WTC11 (cell line): ENCODE data around the gene SNX9.

Experiments
- NFYB ChIP-seq: sonication (generic); formaldehyde crosslinking; conservative IDR thresholded peaks from 2 replicates; pipeline ENCODE4 v1.8.0; 2022; ENCODE audit warnings: low read depth, missing genetic modification reagents
- SMAD4 ChIP-seq: sonication (generic); formaldehyde crosslinking; IDR thresholded peaks from 2 replicates; pipeline ENCODE4 v1.8.0; 2022; ENCODE audit warnings: mild to moderate bottlenecking, missing genetic modification reagents
- TEAD4 ChIP-seq: sonication (generic); formaldehyde crosslinking; IDR thresholded peaks from 2 replicates; pipeline ENCODE4 v1.8.0; 2022; ENCODE audit warnings: mild to moderate bottlenecking, missing genetic modification reagents
- TF ChIP-seq, protein P1 (sequence below): fragments of 200-600 bp; IDR thresholded peaks from 2 replicates; pipeline ENCODE4 v1.8.0; 2022; ENCODE audit warnings: antibody characterized with exemption
- TF ChIP-seq, protein P2 (sequence below): sonication (generic); formaldehyde crosslinking; IDR thresholded peaks from 2 replicates; pipeline ENCODE4 v1.8.1; 2023; ENCODE audit warnings: mild to moderate bottlenecking, moderate library complexity, missing genetic modification reagents

DNA sequence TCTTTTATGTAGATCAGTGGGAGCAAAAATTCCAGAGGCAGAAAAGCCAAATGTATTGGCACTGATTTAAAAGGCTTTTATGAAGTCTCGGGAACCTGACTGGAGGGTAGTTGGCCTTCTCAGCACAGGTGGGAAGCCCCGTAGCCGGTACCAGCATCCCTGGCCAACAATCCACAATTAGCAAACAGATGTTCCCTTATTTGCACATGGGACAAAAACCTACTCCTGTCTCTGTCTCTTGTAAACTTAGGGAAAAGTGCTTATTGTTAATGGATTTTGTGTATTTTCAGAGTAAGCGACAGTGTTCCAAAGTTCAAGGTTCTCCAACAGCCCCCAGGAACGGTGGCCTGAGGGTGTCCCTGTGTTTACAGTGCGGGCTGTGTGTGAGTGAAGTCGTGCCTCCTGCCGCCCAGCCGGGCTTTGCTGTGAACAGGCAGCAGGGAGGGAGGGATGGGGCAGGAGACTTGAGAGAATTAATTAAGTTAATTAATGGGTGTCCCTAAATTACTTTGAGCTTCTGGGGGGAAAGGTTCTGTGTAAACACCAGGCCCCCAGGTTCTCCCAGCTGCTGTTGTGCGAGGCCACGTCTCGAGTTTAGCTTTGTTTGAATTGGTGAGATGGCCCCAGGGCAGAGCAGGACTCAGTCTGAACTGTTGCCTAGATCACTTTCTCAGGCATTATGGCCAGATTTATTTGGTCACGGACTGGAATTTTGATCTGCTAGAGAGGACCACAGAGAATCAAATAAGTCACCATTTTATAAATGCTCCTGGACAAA is 162.5 kb downstream of the SNX9 start:
- TF ChIP-seq, protein P1, sequence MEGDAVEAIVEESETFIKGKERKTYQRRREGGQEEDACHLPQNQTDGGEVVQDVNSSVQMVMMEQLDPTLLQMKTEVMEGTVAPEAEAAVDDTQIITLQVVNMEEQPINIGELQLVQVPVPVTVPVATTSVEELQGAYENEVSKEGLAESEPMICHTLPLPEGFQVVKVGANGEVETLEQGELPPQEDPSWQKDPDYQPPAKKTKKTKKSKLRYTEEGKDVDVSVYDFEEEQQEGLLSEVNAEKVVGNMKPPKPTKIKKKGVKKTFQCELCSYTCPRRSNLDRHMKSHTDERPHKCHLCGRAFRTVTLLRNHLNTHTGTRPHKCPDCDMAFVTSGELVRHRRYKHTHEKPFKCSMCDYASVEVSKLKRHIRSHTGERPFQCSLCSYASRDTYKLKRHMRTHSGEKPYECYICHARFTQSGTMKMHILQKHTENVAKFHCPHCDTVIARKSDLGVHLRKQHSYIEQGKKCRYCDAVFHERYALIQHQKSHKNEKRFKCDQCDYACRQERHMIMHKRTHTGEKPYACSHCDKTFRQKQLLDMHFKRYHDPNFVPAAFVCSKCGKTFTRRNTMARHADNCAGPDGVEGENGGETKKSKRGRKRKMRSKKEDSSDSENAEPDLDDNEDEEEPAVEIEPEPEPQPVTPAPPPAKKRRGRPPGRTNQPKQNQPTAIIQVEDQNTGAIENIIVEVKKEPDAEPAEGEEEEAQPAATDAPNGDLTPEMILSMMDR, result no peak
- TF ChIP-seq, protein P2, sequence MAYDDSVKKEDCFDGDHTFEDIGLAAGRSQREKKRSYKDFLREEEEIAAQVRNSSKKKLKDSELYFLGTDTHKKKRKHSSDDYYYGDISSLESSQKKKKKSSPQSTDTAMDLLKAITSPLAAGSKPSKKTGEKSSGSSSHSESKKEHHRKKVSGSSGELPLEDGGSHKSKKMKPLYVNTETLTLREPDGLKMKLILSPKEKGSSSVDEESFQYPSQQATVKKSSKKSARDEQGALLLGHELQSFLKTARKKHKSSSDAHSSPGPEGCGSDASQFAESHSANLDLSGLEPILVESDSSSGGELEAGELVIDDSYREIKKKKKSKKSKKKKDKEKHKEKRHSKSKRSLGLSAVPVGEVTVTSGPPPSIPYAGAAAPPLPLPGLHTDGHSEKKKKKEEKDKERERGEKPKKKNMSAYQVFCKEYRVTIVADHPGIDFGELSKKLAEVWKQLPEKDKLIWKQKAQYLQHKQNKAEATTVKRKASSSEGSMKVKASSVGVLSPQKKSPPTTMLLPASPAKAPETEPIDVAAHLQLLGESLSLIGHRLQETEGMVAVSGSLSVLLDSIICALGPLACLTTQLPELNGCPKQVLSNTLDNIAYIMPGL (CRISPR knock-in tag), result no peak
- no peak for TF ChIP-seq NFYB (CRISPR knock-in tag)
- no peak for TF ChIP-seq SMAD4 (CRISPR knock-in tag)
- no peak for TF ChIP-seq TEAD4 (CRISPR knock-in tag)
